Kidney epithelial cell (primary cell): Measurements from ENCODE around the gene PTPA. TPM values are rescaled to one million over a fixed set of nuclear protein-coding genes. Genes with fewer than 3 reads are reported as not detected.

Source experiments
- DNase-seq: peaks from one replicate; pipeline ENCODE4 v3.0.0-alpha.2; 2010; ENCODE audit warnings: low read depth
- H3K27me3 ChIP-seq: 2 replicates; pipeline ENCODE4 v1.6.0; 2011; ENCODE audit warnings: low read length; ENCODE audit not compliant: control insufficient read depth, insufficient read depth
- H3K36me3 ChIP-seq: 2 replicates; pipeline ENCODE4 v1.5.1; 2011; ENCODE audit warnings: low read length; ENCODE audit not compliant: control insufficient read depth, insufficient read depth
- H3K4me3 ChIP-seq: 2 replicates; pipeline ENCODE4 v1.5.1; 2011; ENCODE audit warnings: low read depth, mild to moderate bottlenecking, control low read depth, low read length
- total RNA-seq: library from RNA; depleted of rRNA; stranded (reverse); fragments of >200 nt; gene quantifications from 2 replicates; pipeline ENCODE4 v1.2.3, GENCODE V29; 2015
- TF ChIP-seq, protein P1 (sequence below): IDR thresholded peaks from 2 replicates; pipeline ENCODE4 v1.5.1; 2011; ENCODE audit warnings: mild to moderate bottlenecking, moderate library complexity, low read length, control low read depth, inconsistent platforms; ENCODE audit not compliant: insufficient read depth, poor library complexity, severe bottlenecking

PTPA gene
- total RNA-seq, 1 donor from 2014 or later, result 167 TPM

DNA sequence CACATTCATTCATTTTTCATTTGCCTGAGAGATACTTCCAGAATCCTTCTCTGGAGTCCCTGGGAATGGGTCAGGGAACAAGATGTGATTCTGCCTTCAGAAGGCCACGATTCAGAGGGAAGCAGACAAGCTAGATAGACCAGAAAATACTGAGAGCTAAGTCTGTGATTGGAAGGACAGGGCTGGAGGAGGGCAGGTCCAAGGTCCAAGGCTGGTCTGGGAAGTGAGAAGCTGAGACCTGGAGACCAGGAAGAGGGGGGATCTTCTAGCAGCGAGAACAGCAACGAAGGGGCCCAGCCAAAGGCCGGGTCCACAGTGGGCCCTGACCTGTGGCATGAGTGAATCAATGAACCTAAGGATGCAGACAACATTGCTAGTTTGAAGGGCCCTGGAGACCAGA, 70.9 kb downstream of the PTPA start:
- no peaks in the 10 kb centered on the region for H3K36me3 ChIP-seq
- TF ChIP-seq, protein P1, sequence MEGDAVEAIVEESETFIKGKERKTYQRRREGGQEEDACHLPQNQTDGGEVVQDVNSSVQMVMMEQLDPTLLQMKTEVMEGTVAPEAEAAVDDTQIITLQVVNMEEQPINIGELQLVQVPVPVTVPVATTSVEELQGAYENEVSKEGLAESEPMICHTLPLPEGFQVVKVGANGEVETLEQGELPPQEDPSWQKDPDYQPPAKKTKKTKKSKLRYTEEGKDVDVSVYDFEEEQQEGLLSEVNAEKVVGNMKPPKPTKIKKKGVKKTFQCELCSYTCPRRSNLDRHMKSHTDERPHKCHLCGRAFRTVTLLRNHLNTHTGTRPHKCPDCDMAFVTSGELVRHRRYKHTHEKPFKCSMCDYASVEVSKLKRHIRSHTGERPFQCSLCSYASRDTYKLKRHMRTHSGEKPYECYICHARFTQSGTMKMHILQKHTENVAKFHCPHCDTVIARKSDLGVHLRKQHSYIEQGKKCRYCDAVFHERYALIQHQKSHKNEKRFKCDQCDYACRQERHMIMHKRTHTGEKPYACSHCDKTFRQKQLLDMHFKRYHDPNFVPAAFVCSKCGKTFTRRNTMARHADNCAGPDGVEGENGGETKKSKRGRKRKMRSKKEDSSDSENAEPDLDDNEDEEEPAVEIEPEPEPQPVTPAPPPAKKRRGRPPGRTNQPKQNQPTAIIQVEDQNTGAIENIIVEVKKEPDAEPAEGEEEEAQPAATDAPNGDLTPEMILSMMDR, result no peak

DNA sequence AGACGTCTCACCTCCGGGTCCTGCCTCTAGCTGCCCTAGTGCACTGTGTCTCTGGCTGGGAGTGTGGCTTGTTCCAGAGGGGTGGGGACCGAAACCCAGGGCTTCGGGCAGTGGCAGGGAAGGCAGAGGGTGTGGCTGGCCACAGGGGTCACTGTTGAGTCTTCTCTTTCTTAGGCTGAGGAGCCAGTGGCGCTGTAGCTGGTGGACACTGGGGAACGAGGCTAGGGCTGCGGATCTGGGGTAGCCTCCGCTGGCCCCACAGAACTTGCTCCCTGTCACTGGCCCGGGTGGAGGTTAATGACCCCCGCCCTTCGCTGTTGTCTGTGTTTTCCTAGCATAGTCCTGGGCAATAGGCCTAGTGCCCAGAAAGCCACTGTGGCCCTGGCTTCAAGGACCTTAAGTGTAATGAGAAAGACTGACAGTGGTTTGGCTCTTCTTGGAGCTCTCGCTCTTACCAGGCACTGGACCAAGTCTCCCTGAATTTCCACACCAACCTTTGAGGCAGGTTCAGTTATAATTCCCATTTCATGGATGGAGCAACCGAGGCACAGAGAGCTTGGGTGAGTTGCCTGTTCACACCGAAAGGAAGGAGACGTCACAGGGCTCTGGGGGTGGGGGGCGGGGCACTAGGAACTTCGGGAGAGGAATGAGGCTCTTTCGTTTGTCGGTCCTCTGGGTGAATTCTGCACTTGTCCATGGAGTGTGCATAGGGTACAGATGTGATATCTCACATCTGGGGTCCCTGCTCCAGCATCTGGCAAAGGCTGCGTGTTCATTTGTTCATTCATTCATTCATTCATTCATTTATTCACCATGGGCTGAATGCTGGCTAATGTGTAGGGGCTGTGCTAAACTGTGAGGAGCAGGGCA, 71.6 kb downstream of the PTPA start:
- TF ChIP-seq, protein P1, result peak; percentile 32
- no peaks in the 10 kb centered on the region for H3K27me3 ChIP-seq
- H3K36me3 ChIP-seq, result no peaks in the 10 kb centered on the region
- H3K4me3 ChIP-seq, result no peak overlapping the region
- no peak for DNase-seq

More for the DNA sequence above, 70.9 kb downstream of the PTPA start:
- no peak for DNase-seq
- Histone ChIP-seq H3K4me3 (no peak overlapping the region), H3K27me3 (no peaks in the 10 kb centered on the region)

DNA sequence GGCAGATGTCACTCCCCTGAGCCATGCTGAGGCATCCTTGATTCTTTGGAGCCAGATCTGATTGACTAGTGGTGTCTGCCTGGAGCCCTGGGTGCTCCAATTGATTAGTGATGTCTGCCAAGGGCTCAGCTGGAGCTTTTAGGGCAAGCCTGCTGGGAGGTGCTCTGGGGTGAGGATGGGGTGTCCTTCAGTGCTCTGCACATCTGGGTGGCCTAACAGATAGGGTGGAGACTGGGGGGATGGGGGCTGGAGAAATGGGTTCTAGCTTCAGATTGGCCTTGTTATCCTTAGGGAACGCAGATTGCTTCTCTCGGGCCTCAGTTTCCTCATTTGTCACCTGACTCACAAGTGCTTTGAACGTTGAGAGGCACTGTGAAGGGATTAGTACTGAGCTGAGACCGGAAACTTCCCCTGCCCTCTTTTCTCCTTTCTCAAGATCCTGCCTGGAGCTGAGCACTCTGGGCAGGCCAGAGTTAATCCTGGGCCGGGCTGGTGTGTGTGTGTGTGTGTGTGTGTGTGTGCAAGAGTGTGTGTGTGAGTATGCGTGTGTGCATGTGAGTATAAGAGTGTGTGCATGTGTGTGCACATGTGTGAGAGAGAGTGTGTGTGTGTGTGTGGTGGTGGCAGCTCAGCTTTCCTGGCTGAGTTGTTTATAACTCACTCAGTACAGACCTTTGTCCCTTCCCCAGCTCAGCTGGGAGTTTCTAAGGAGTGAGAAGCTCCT, 72.4 kb downstream of the PTPA start:
- Histone ChIP-seq H3K27me3 (no peaks in the 10 kb centered on the region), H3K4me3 (no peak overlapping the region), H3K36me3 (no peaks in the 10 kb centered on the region)
- TF ChIP-seq, protein P1, result no peak
- DNase-seq, result no peak

DNA sequence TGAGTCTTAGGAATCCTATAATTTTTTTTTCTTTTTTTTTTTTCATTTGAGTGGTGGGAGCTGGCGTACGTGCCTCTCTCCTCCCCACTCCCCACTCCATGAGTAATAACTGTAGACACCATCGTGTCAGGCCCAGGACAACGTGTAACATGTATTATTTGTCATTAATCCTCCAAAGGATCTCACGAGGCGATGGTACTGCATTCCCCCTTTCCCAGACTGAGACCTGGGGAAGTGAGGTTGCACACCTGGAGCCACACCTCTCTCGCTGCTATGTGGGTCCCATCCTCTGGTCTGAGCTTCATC, 73.0 kb downstream of the PTPA start:
- TF ChIP-seq, protein P1, result no peak
- no peak for DNase-seq
- no peak overlapping the region for H3K4me3 ChIP-seq
- no peaks in the 10 kb centered on the region for H3K27me3 ChIP-seq
- H3K36me3 ChIP-seq, result no peaks in the 10 kb centered on the region

DNA sequence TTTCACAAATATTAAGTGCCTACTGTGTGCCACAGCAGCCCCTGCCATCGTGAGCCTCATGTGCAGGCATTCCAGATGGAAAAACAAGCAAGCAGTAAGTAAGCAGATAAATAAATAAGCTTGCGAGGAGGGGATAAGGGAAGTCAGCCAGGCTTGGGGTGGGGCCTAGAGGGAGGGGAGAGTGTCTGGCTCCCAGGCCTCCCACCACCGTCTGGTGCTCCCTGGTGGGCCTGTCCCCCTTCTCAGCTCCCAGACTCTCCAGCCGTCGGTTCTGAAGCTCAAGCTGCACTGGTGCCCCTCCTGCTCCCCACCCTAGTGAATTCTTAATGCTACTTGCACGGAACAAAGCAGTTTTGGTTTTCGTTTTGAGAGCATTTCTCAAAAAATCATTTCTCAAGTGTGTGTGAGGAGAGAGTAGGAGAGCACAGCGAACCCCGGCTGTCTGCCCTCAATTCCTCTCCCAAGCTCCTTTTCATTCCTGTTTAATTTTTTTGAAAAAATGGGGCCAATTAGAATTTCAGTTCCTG, 73.4 kb downstream of the PTPA start:
- no peaks in the 10 kb centered on the region for H3K27me3 ChIP-seq
- H3K4me3 ChIP-seq, result no peak overlapping the region
- TF ChIP-seq, protein P1, result no peak
- no peaks in the 10 kb centered on the region for H3K36me3 ChIP-seq
- DNase-seq, result no peak
